ENCODE data around the gene LRRC74B.
A peak's percentile ranks its signal among the peaks of the same experiment; 100 is the strongest.
"Not testable (repeated sequence)": the region's sequence is repeated elsewhere in the genome, so short reads cannot be mapped to it uniquely, and the experiment has no call there.

LRRC74B gene

GRCh38 chr22:21077884-21078508, 32.2 kb downstream of the LRRC74B start:
- DNase-seq (ENCODE audit: low read depth) = no peak

GRCh38 chr22:21078916-21079315, 33.2 kb downstream of the LRRC74B start:
- no peak for DNase-seq (ENCODE audit: low read depth)

GRCh38 chr22:21079493-21079892, 33.7 kb downstream of the LRRC74B start:
- DNase-seq (ENCODE audit: low read depth) = no peak

- DNase-seq (ENCODE audit: low read depth) = no peak
These were observed 34.8 kb downstream of the LRRC74B start for GRCh38 chr22:21080435-21081137.

- no peak for DNase-seq (ENCODE audit: low read depth)
These were observed 36.5 kb downstream of the LRRC74B start for GRCh38 chr22:21082248-21082647.

GRCh38 chr22:21087119-21087518, 41.4 kb downstream of the LRRC74B start:
- DNase-seq (ENCODE audit: low read depth) = no peak

- not testable (repeated sequence) for DNase-seq (ENCODE audit: low read depth)
These were observed 42.2 kb downstream of the LRRC74B start for GRCh38 chr22:21087926-21088325.

- not testable (repeated sequence) for DNase-seq (ENCODE audit: low read depth)
These were observed 45.5 kb downstream of the LRRC74B start for GRCh38 chr22:21091220-21091619.

GRCh38 chr22:21092797-21093554, 47.2 kb downstream of the LRRC74B start:
- DNase-seq (ENCODE audit: low read depth) = no peak

GRCh38 chr22:21093555-21094137, 47.9 kb downstream of the LRRC74B start:
- not testable (repeated sequence) for DNase-seq (ENCODE audit: low read depth)

- no peak for DNase-seq (ENCODE audit: low read depth)
These were observed 49.4 kb downstream of the LRRC74B start for GRCh38 chr22:21094911-21095772.

- no peak for DNase-seq (ENCODE audit: low read depth)
These were observed 50.0 kb downstream of the LRRC74B start for GRCh38 chr22:21095773-21096107.

GRCh38 chr22:21096878-21097277, 51.1 kb downstream of the LRRC74B start:
- not testable (repeated sequence) for DNase-seq (ENCODE audit: low read depth)

GRCh38 chr22:21098099-21098671, 52.4 kb downstream of the LRRC74B start:
- no peak for DNase-seq (ENCODE audit: low read depth)

- DNase-seq (ENCODE audit: low read depth) = no peak
These were observed 53.8 kb downstream of the LRRC74B start for GRCh38 chr22:21099578-21099977.

- peak; percentile 24 for DNase-seq (ENCODE audit: low read depth)
These were observed 54.6 kb downstream of the LRRC74B start for GRCh38 chr22:21100149-21101032.

- DNase-seq (ENCODE audit: low read depth) = no peak
These were observed 56.3 kb downstream of the LRRC74B start for GRCh38 chr22:21101877-21102638.

- no peak for DNase-seq (ENCODE audit: low read depth)
These were observed 57.0 kb downstream of the LRRC74B start for GRCh38 chr22:21102659-21103267.

- no peak for DNase-seq (ENCODE audit: low read depth)
These were observed 57.9 kb downstream of the LRRC74B start for GRCh38 chr22:21103633-21104032.
